CD4-positive, alpha-beta T cell (primary cell): ENCODE data around the gene FBXL20. TPM values are rescaled to one million over a fixed set of nuclear protein-coding genes. Genes with fewer than 3 reads are reported as not detected.

Experiments
- ATAC-seq: fragments of 200-7000 bp; cut with Tn5 transposase; one replicate; pipeline ENCODE4 v1.10.0; 2022; ENCODE audit warnings: mild to moderate bottlenecking; ENCODE audit not compliant: poor library complexity
- CTCF ChIA-PET: fragments of 350-600 bp; sonication (Branson Sonifier 250); formaldehyde crosslinking; loops from one replicate; lab custom pipeline; 2021; ENCODE audit warnings: antibody characterized with exemption, inconsistent platforms; lab: Charles Lee
- POLR2A ChIA-PET: fragments of 350-600 bp; sonication (Branson Sonifier 250); formaldehyde crosslinking; loops from one replicate; lab custom pipeline; 2021; ENCODE audit warnings: antibody characterized with exemption, inconsistent platforms; lab: Charles Lee
- DNase-seq, 14 experiments: peaks; one replicate each; pipeline ENCODE4 v3.0.0-alpha.2; 2013 to 2020; ENCODE audit warnings: mixed read lengths in 2 of 14
- H3K27ac ChIP-seq, 2 donors: one replicate each; pipeline versions ENCODE4 v1.5.1 to v1.7.0; 2013; ENCODE audit warnings: low read length in 2 of 2, low read depth in 1 of 2, mild to moderate bottlenecking in 1 of 2
- H3K27me3 ChIP-seq, 2 experiments: 1 replicate in 1 of 2; 2 replicates in 1 of 2; pipeline versions ENCODE4 v1.6.1 to v1.7.0; 2013; ENCODE audit warnings: low read length in 2 of 2, control low read depth in 1 of 2, mild to moderate bottlenecking in 1 of 2, moderate library complexity in 1 of 2; ENCODE audit not compliant: insufficient read depth in 2 of 2, control insufficient read depth in 1 of 2
- H3K36me3 ChIP-seq: one replicate; pipeline ENCODE4 v1.6.1; 2013; ENCODE audit warnings: low read length, control low read depth; ENCODE audit not compliant: insufficient read depth
- H3K4me1 ChIP-seq: one replicate; pipeline ENCODE4 v1.6.1; 2013; ENCODE audit warnings: low read length, control low read depth; ENCODE audit not compliant: insufficient read depth
- H3K4me3 ChIP-seq: one replicate; pipeline ENCODE4 v1.5.1; 2013; ENCODE audit warnings: mild to moderate bottlenecking, low read length, moderate library complexity
- H3K9me3 ChIP-seq, 2 experiments: 1 replicate in 1 of 2; 2 replicates in 1 of 2; pipeline versions ENCODE4 v1.6.1 to v1.7.0; 2013; ENCODE audit warnings: low read length in 2 of 2, mild to moderate bottlenecking in 2 of 2, control low read depth in 1 of 2, moderate library complexity in 1 of 2; ENCODE audit not compliant: control insufficient read depth in 1 of 2, insufficient read depth in 1 of 2
- H3K27ac Mint-ChIP-seq: one replicate; pipeline ENCODE4 v1.8.0; 2020; ENCODE audit warnings: mixed read lengths
- H3K27me3 Mint-ChIP-seq: one replicate; pipeline ENCODE4 v1.8.0; 2021; ENCODE audit warnings: mixed read lengths
- H3K36me3 Mint-ChIP-seq: one replicate; pipeline ENCODE4 v1.8.0; 2021; ENCODE audit warnings: low read depth, mixed read lengths
- H3K4me1 Mint-ChIP-seq: one replicate; pipeline ENCODE4 v1.8.0; 2021; ENCODE audit warnings: low read depth, mixed read lengths
- H3K4me3 Mint-ChIP-seq: one replicate; pipeline ENCODE4 v1.8.0; 2020; ENCODE audit warnings: mild to moderate bottlenecking, mixed read lengths
- H3K9me3 Mint-ChIP-seq: one replicate; pipeline ENCODE4 v1.8.0; 2020; ENCODE audit warnings: mixed read lengths
- CTCF ChIP-seq: fragments of 200-600 bp; IDR thresholded peaks from one replicate; pipeline ENCODE4 v1.8.0; 2022; ENCODE audit warnings: antibody characterized with exemption, mild to moderate bottlenecking
- intact Hi-C, 2 experiments: fragments of 100-400 bp; cut with DNase I in 1 of 2; cut with micrococcal nuclease in 1 of 2; formaldehyde crosslinking; loops; one replicate each; pipeline versions ENCODE4 v1.15.1 to v1.9.0; 2023 to 2025; cut with DNase I, micrococcal nuclease
- polyA plus RNA-seq, 2 donors: library from polyadenylated mRNA; unstranded; fragments of 120-200 nt; gene quantifications; one replicate each; pipeline ENCODE4 v1.2.1, GENCODE V29; 2013
- total RNA-seq, 174 experiments: library from RNA in 2 of 174; stranded (reverse) in 2 of 174; gene quantifications; one replicate each; pipeline ENCODE4 v1.2.3 and lab custom pipeline; 2021 to 2026

FBXL20 gene
- total RNA-seq (10 to 100 TPM; 16.7 to 17.1 TPM), total RNA-seq (lab: John Stamatoyannopoulos, UW) (10.2 to 131 (median 51.1) reads per million in 172 experiments)
- 7.4 TPM for polyA plus RNA-seq (2013, experiment 1 of 2)
- 10.6 TPM for polyA plus RNA-seq (2013, experiment 2 of 2)

GRCh38 chr17:39401412-39402243, at the start of gene FBXL20:
TSS of gene FBXL20 (minus strand) at chr17:39401626. CDS start at chr17:39401402, 224 bp downstream.
- CTCF ChIA-PET, result interaction anchor here (1.2 kb wide), 1 partner anchor 49 kb away, joined by 3 read pairs; the partner anchor contains the start of gene MED1
- Mint-ChIP-seq H3K9me3 (no peaks in the 10 kb centered on the region), H3K27ac (peak within 1 kb of the TSS; percentile 98), H3K27me3 (no peaks in the 10 kb centered on the region), H3K36me3 (peaks cover 17% of the 10 kb centered on the region), H3K4me3 (peak within 1 kb of the TSS; percentile 100), H3K4me1 (peaks cover 40% of the 10 kb centered on the region)
- H3K27ac ChIP-seq, result peak within 1 kb of the TSS; percentile 68 to 72
- H3K36me3 ChIP-seq, result no peaks in the 10 kb centered on the region
- H3K27me3 ChIP-seq, result no peaks in the 10 kb centered on the region
- peak; percentile 77 for ATAC-seq
- peak; percentile 89 to 96 (median 94) for DNase-seq
- H3K4me3 ChIP-seq, result peak within 1 kb of the TSS; percentile 97
- no peaks in the 10 kb centered on the region for H3K9me3 ChIP-seq
- POLR2A ChIA-PET, result interaction anchor here (0.6 to 3.3 kb wide), 8 partner anchors 47 to 354 kb away, joined by 3 to 32 read pairs (median 4); partner anchors contain the start of genes CDK12, MED1 and RPL19
- intact Hi-C loops, result loop anchor here (2.0 to 10.0 kb wide), 3 partner anchors 49 to 597 kb away; partner anchors contain the start of gene MED1 (in 1 of the 2)
- no peak for TF ChIP-seq CTCF
- peaks cover 13% of the 10 kb centered on the region for H3K4me1 ChIP-seq

GRCh38 chr17:39450847-39451581, 49.6 kb upstream of the FBXL20 start, which contains the start of gene MED1:
TSS of gene MED1 (minus strand) at chr17:39451263. CDS start at chr17:39451062, 201 bp downstream.
- H3K27me3 Mint-ChIP-seq, result no peaks in the 10 kb centered on the region
- intact Hi-C loops, result loop anchor here (1.0 to 10.0 kb wide), 3 partner anchors 10 to 474 kb away; partner anchors contain the start of genes CDK12 (in 2 of the 2), FBXL20 (in 1 of the 2), LRRC3C (in 1 of the 2) and ORMDL3 (in 1 of the 2)
- H3K4me3 Mint-ChIP-seq, result peak within 1 kb of the TSS; percentile 99
- Histone ChIP-seq H3K27me3 (no peaks in the 10 kb centered on the region), H3K4me1 (peaks cover 22% of the 10 kb centered on the region), H3K27ac (peak within 1 kb of the TSS; percentile 80 to 82), H3K4me3 (peak within 1 kb of the TSS; percentile 75), H3K36me3 (peaks cover 13% of the 10 kb centered on the region), H3K9me3 (no peaks in the 10 kb centered on the region)
- peaks cover 28% of the 10 kb centered on the region for H3K36me3 Mint-ChIP-seq
- DNase-seq, result peak; percentile 80 to 98 (median 86)
- ChIA-PET POLR2A (interaction anchor here (0.6 to 5.0 kb wide), 11 partner anchors 10 to 1209 kb away, joined by 3 to 204 read pairs (median 4); partner anchors contain the start of genes CDK12, FBXL20, LRRC3C and ORMDL3), CTCF (interaction anchor here (0.6 to 1.5 kb wide), 4 partner anchors 11 to 477 kb away, joined by 3 to 6 read pairs (median 3); partner anchors contain the start of genes CDK12, LRRC3C and ORMDL3)
- H3K9me3 Mint-ChIP-seq, result no peaks in the 10 kb centered on the region
- H3K4me1 Mint-ChIP-seq, result peaks cover 29% of the 10 kb centered on the region
- H3K27ac Mint-ChIP-seq, result peak within 1 kb of the TSS; percentile 99
- ATAC-seq, result peak; percentile 92
- TF ChIP-seq CTCF, result no peak
